Activated naive CD8-positive, alpha-beta T cell treated with anti-CD3 and anti-CD28 coated beads, Interleukin-2, amount 50 U/mL, for 16 hours (primary cell): Measurements from ENCODE around the gene NEGR1.

Experiments used
- DNase-seq: peaks from one replicate; pipeline ENCODE4 v3.0.0-alpha.2; 2020; ENCODE audit warnings: low read depth, low spot score

NEGR1 gene

DNA sequence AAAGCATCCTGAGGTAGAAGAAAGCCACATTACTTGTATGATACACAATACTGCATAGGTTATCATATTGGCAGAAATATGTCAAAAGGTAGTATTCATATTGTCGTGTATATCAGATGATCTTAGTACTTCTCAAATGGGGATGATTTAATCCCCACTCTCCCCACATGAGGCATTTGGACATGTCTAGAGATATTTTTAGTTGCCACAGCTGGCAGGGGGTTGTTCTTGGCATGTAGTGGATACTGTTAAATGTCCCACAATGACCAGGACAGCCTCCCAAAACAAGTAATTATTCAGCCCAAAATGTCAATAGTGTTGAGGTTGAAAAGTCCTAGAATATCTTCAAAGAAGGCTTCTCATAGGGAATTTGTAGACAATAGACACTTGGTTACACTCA is 162.8 kb downstream of the NEGR1 start:
- no peak for DNase-seq

DNA sequence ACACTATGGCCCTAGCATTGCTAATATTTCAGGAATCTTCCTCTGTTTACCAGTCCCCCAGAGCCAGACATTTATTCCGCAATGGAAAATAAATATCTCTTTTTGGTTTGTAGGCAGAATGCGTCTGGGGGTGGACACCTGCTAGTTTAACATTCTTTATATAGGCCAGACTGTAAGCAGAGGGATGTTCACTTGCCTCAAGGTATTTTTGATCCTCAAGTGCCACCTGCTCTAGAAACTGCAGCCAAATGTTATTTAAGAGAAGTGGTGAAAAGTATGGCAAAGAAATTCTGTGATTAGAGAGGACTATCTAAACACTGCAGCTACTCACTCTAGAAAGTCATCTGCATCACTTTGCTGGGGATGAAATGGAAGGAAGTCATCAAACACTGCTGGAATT is 164.7 kb downstream of the NEGR1 start:
- DNase-seq: no peak

DNA sequence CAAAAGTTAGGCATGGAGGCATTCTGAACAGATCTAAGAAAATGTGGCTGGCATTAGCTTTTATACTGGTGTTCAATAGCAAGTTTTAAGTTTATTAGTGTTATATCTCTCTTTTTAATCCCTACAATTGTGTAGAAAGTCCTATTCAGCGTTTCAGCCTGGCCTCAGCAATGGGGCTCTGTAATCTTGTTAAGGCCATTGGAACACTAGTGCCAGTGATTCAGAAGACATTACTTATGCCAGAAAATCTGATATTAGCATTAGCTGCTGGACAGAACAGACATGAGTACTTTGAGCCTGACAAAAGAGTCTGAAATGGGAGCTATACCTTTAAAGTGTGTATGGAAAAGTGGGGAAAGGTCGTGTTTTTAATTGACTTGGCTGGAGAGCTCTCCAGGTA is 167.0 kb downstream of the NEGR1 start:
- no peak for DNase-seq

DNA sequence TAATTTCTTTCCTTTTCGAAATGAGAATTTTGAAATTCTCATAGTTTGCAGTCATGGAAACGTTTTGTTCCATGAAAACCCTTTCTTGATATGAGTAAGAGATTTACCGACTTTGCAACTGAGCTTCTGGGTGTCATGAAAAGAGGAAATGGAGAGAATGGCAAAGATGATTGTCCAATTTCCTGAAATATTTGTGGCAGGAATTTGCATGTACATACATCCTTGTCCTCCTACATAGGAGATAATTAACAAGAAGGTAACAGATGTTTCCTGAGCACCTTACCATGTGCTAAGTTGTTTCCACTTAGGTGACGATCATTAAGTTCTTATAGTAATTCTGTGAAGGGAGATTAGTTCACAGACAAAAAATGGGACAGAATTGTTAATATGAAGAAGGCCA is 170.7 kb downstream of the NEGR1 start:
- no peak for DNase-seq

DNA sequence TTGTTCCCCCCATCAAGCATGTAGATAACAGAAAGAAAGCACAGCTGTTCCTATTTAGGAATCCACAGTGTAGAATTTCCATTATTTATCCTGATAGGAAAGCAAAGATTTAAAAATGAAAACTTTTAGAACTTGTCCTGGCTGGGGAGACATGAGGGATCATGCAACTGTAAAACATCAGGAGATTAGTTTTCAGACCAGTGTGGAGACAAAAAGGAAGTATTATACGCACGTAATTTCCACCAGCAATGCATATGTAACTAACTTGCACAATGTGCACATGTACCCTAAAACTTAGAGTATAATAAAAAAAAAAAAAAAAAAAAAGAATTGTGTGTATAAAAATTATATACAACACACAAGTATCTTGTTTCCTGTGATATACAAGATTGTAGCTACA is 172.4 kb downstream of the NEGR1 start:
- no peak for DNase-seq

DNA sequence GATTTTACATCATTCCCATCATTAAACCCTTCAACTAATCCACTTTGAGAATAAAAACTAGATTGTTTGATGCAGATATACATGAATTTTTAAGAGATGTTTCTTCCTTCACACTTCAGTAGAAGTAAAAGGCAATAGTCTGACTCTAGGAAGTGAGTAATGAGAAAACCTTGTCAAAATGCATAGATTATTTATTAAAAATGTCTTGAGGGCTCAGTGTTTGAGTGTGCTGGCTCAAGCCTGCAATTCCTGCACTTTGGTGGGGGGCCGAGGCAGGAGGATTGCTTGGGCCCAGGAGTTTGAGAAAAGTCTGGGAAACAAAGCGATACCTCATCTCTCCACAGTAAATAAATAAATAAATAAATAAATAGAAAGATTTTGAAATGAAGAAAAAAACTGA is 177.1 kb downstream of the NEGR1 start:
- no peak for DNase-seq

DNA sequence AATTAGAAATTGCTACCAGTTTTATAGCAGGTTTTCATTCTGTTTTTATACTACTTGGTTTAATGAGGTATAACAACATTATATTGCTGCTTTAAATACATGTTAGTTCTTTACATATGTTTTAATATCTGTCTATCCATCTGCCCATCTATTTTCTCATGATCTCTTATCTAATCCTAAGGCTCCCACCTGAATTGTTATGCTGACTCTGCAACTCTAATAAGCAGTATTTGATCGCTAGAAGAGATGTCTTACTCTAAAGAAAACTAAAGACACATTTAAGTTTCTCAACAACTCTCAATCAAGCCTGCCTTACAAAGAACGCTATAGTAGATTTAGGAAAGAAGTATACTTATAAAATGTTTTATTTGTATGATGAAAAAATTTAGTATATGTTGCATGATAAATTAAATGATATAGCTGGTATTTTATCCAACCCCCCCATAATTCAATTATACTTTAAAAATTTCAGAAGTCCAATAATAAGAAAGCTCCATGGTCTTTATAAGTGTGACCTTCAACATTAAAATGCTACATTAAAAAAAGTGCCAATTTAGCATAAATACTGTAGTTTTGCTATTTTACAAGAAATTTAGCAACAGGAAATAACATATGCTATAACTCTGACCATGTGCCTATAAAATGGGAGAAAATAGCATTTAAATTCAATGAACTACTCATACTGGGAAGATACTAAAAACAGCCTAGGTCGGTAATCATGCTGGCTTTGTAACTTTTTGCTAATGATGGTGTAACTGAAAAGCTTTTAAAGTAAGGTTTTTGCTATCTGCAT is 180.3 kb downstream of the NEGR1 start:
- no peak for DNase-seq

DNA sequence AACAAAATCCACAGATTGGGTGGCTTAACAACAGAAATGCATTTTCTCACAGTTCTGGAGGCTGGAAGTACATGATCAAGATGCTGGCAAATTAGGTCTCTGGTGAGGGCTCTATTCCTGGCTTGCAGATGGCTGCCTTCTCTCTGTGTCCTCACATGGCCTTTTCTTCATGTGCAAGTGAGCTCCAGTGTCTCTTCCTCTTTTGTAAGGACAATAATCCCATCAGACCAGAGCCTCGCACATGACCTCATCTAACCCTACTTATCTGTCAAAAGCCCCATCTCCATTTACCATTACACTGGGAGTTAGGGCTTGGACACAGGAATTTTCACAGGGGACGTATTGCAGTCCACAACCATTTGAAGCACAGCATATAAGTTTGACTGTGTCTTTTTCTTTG is 181.6 kb downstream of the NEGR1 start:
- DNase-seq: no peak

DNA sequence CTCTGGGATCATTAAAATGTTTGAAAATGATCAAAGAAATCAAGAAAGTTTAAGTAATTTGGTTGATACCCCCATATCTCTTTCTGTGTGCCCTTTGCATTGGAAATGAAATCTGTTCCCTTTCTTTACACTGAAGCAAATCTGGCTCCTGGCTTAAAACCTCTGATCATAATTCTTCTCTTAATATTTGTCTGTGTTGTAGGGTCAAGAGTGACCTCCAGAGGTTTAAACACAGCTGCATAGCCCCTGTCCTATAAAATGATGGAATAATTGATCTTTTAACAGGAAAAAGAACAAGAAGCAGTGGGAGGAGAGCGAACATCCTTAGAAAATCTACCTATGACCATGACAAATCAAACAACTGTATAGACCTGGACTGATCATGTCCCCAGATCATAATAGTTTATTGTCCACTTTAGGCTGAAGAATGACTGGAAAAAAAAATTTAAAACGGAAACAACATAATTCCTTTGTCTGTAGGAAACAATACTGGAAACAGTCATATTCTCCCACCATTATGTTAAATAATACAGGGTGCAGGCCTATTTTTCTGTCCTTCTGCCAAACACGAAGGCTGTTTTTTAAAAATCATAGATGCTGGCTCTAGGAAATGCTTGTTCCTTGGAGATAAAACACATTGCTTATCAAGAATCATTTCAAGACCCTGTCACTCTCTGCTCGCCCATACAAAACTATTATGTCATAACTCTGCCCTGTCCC is 184.3 kb downstream of the NEGR1 start:
- DNase-seq: no peak

DNA sequence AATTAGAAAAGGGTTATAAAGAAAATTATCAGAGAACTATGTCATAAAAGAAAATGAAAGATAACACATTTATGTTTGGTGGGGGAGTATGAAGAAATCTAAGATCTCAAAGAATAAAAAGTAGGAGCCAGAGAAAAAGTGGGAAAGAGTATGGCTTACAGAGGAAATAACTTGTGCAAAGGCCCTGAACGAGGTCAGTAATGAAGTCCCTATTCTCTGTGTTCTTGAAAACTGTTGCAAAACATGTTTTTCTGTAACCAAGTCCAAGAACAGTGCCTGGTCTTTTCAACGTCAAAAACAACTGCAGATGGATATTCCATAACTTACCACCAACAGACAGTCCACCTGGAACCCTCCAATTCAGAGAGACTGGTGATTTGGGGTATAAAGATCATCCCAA is 188.1 kb downstream of the NEGR1 start:
- no peak for DNase-seq

DNA sequence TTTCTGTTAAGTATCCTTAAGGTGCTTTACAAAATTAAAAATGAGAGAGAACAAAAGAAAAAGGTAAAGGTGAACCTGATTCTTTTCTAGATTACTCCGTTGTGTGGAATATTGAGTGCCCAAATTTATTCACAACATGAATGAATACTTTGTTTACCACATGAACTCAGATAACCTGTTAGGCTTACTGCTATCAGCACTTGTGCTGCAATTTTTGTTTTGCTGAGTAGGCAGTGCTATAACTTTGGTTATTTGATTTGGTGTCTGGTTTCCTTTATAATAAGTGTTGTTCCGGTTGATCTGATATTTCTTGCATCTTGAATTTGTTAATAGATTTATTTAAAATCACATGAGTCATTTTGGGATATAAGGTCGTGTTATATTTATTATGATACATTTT is 195.9 kb downstream of the NEGR1 start:
- DNase-seq: no peak

DNA sequence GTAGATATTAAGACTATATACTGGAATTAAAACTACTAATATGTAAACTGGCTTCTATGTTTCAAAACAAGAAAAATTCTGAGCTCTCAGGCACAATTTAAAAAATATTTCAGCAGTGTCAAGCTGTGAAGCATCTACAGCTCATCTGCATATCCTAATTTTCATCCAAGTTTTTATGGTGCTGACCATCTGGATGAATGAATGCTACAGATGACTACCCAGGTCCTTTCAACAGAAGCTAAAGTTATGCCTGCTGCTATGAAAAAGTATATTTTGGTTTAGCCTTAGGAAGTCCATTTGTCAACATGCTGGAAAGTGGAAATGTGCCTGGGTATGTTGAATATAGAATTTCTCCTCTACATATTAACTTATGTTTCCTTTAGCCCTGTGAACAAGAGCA is 206.9 kb downstream of the NEGR1 start:
- no peak for DNase-seq

DNA sequence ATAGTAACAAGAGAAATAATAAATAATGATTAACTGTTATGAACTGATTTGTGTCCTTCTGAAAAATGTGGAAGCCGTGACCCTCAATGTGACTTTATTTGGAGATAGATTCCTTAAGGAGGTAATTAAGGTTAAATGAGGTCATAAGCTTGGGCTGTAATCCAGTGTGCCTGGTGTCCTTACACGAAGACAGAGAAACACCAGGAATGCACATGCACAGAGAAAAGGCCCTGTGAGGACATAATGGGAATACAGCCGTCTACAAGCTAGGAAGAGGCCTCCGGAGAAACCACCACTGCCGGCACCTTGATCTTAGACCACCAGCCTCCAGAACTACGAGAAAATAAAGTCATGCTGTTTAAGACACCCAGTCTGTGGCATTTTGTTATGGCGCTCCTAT is 215.9 kb downstream of the NEGR1 start:
- DNase-seq: no peak

DNA sequence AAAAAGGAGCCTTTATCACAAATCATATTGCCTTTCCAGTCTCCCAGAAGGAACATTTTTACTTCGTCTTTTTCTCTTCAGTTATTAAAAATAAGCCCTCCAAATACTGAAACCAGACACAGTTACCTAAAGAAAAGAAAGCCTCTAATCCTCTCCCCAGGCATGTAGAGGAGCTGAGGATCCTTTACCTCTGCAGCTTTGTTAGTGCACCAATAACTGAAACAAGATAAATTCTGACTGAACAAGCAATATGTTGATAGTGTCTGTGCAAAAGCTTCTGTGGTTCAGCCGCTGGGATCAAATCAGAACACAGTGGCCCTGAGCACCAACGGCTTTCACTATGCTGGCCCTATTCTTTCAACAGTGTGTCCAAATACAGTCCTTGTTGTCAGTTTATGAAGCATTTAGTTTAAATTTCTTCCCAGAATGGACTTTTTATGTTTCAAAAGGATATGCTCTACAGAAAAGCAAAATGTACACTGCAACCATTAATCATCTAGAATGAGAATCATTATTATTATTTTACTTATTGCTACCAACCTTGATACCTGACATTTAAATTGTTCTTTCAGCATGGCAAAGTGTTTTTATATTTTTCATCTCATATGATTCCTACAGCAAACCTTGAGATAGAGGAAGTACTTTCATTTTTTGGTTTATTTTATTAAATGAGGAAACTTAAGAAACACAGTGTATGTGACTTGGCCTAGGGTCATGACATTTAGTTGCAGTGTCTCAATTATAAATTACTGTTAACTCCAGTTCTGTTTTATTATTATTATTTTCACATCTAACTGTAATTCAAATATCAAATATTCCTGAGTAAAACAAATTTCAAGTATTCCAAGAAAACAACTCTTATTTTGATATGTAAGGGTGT is 217.9 kb downstream of the NEGR1 start:
- no peak for DNase-seq

DNA sequence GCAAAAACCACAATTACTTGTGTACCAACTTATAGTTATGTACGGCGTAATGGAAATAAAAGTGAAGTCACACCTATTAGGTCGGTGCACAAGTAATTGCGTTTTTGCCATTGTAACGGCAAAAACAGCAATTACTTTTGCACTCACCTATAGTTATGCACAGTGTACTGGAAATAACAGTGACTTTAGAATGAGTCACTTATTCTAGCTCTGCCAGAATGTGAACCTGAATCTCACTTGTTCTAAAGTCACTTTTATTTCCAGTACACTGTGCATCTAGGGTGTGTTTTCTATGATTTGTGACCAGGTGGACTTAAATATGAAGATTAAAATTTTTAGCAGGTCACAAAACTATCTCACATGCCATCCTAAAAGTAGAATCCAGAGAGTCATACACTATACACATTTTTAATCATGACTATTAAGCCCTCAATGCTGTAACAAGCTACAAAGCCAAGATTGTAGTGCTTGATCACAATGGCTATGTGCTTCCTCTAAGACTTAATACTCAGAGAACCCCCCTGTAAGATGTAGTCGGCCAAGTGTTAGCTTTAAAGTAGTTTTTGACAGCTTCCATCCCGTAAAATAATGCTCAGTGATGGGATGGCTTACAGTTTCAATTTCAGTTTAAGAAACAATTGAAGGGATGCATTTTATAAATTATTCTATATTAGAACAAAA is 218.8 kb downstream of the NEGR1 start:
- no peak for DNase-seq

DNA sequence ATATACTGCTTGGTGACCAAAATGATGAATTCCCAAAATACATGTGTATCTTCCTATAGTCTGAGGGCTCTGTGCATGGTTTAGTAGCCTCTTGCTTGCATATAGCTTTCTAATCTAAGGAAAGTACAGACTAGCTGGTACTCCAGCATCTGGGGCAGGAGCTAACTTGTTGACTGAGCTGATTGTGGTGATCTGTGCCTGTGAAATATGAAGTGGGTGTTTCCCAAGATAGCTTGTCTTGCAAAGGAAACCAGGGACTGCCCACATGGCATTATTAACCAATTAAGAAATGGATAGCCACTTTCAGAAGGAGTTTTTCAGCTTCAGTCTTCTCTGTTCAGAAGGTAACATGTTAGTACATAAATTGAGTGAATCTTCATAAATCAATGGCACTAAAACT is 219.8 kb downstream of the NEGR1 start:
- no peak for DNase-seq

DNA sequence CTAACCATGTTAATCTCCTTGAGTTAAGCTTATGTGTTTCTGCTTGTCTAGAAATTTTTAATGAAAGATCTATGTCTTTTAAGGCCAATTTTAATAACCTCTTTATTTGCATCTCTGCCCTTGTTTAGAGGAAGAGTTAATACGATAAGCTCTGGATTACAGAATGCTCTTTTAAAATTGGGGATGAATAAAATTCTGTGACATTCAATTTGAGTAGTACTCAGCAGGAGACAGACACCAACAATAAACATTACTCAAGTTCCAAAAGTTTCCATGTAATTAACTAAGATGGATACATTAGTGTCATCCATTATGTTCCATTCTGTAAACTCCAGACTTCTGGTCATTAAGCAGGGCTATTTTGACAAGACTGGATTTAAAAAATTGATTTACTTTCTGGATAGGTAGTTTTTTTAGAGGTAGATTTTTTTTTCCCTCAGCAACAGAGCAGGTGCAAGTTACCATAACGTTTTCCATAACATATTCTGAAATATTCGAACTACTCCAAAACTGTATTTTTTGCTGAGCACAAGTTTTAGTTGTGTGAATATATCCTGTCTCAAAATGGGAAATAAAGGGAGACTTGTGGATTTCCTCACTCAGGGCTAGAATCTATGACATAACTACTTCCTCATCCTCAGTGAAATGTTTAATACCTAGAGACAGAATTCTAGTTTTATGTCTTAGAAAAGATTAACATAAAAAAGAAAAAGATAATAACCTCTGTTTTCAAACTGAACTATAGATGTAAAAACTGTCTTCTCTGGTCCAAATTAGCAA is 221.7 kb downstream of the NEGR1 start:
- DNase-seq: no peak

DNA sequence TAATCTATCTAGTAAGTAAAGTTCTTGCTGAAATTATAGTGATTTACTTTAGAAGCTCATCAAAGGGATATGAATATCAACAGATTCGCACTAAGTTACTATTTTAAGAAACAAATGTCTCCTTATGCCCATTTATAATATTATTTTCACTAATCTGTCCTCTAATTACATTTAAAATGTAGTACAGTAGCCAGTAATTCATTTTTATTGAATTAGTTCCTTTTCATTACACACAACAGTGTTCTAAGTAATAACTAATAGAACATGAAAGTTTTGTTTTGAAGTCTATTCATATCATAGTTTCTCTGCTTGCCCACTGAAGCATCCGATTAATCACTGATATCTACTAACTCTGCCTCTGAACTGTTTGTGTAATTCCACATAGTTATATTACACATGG is 225.8 kb downstream of the NEGR1 start:
- no peak for DNase-seq

DNA sequence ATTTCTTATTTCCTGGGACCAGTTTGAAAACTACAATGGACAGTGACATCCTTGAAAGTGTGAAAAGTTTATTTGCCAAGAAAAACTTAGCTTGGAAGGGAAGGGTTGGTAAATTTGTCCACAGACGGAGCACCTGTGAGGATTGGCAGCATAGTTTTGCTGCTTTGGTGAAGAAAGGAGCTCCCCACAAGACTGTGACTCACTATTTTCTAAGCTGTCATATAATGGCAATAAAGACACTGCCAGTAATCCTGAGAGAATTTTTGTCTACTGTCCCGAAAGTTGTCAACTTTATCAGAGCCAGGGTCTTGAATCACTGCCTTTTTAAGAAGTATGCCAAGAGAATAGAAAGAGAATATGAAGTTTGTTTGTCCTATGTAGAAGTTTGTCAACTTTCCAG is 230.8 kb downstream of the NEGR1 start:
- DNase-seq: no peak

DNA sequence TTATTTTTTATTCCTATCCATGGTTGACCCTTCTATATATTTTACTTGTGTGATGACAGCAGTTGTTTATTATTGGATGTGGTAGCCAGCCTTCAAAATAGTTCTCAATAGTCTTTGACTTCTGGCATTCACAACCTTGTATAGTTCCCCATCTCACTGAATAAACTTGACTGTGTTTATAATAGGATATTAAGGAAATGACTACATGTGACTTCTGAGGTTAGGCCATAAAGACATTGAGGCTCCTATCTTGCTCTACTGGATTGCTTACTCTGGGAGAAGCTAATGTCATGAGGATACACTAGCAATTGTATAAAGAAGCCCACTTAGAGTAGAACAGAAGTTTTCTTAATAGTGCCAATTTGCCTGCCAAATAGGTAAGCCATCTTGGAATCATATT is 231.8 kb downstream of the NEGR1 start:
- DNase-seq: no peak

DNA sequence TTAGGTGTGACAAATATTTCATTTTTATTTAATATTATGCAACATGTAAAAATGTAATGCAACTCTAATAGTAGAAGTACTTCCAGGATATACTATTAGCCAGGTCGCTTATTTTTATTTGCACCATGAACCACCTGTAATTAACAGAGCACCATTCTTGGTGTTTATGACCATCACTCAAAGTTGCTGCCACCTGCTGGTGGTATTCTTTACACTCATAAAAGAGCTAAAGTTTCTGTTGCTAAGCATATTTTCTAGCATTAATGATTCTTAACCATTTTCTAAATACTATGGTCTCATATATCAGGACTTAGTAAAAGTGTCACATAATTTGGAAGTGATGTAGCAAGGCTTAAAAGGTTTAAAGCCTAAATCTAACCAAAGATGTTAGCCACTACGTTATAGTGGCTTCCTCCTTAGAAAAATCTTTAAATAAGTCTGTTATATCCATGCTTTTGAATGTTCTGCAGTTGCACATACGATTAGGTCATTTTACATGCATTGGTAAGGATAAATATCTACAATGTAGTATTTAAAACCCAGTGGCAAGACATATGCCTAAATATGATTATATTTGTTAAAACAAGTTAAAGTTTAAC is 244.5 kb downstream of the NEGR1 start:
- DNase-seq: no peak
